K562 (cell line): ENCODE data around the gene FMOD. TPM values are rescaled to one million over a fixed set of nuclear protein-coding genes. Genes with fewer than 3 reads are reported as not detected.

ENCODE experiments used
- DIDO1 ChIP-seq: fragments of 450-650 bp; IDR thresholded peaks from 2 replicates; pipeline ENCODE4 v1.6.1; 2016; ENCODE audit warnings: low read depth, missing biosample characterization, missing genetic modification characterization
- DPF2 ChIP-seq: fragments of 450-650 bp; IDR thresholded peaks from 2 replicates; pipeline ENCODE4 v1.6.1; 2016
- GMEB1 ChIP-seq: fragments of 250-450 bp; sonication (Bioruptor Pico); IDR thresholded peaks from 2 replicates; pipeline ENCODE4 v1.4.0; 2020; ENCODE audit warnings: mild to moderate bottlenecking
- HNRNPL ChIP-seq: fragments of 200-400 bp; formaldehyde crosslinking; IDR thresholded peaks from 2 replicates; pipeline ENCODE4 v1.6.1; 2017; ENCODE audit warnings: low read depth, mild to moderate bottlenecking, low read length
- HSF4 ChIP-seq: fragments of 250-450 bp; sonication (Bioruptor Pico); IDR thresholded peaks from 2 replicates; pipeline ENCODE4 v2.1.2; 2022; ENCODE audit warnings: mild to moderate bottlenecking, moderate library complexity, borderline replicate concordance
- KLF1 ChIP-seq: fragments of 450-650 bp; IDR thresholded peaks from 2 replicates; pipeline ENCODE4 v1.6.1; 2016; ENCODE audit warnings: missing genetic modification characterization, missing compliant biosample characterization
- MTA3 ChIP-seq: fragments of 450-650 bp; formaldehyde crosslinking; IDR thresholded peaks from 2 replicates; pipeline ENCODE4 v1.6.1; 2017; ENCODE audit warnings: mild to moderate bottlenecking, borderline replicate concordance
- PHF20 ChIP-seq: fragments of 450-650 bp; IDR thresholded peaks from 2 replicates; pipeline ENCODE4 v1.6.1; 2018; ENCODE audit not compliant: partially characterized antibody
- SOX6 ChIP-seq: fragments of 450-650 bp; IDR thresholded peaks from 2 replicates; pipeline ENCODE4 v1.6.1; 2014; ENCODE audit warnings: mild to moderate bottlenecking
- TEAD1 ChIP-seq, 2 experiments: fragments of 450-650 bp in 1 of 2; sonication (generic) in 1 of 2; formaldehyde crosslinking; IDR thresholded peaks; 2 replicates each; pipeline versions ENCODE4 v1.4.0 to v1.8.0; 2020 to 2022; ENCODE audit warnings: mild to moderate bottlenecking in 2 of 2, missing genetic modification reagents in 1 of 2
- ZBTB2 ChIP-seq: fragments of 450-650 bp; IDR thresholded peaks from 2 replicates; pipeline ENCODE4 v1.6.1; 2016; ENCODE audit warnings: antibody characterized with exemption
- ZNF609 ChIP-seq: sonication (generic); formaldehyde crosslinking; IDR thresholded peaks from 2 replicates; pipeline ENCODE4 v1.8.1; 2023; ENCODE audit warnings: missing genetic modification reagents, mild to moderate bottlenecking, borderline replicate concordance
- ZNF75A ChIP-seq: fragments of 450-650 bp; formaldehyde crosslinking; IDR thresholded peaks from 2 replicates; pipeline ENCODE4 v1.4.0; 2020; ENCODE audit warnings: mild to moderate bottlenecking
- polyA plus RNA-seq, 8 experiments: library from polyadenylated mRNA; depleted of rRNA in 4 of 8; stranded (reverse) in 5 of 8; unstranded in 3 of 8; fragments of >200 nt; fragmentation: Nextera tagmentation in 2 of 8; fragmentation: Illumina TruSeq in 1 of 8; extraction: Ambion mirVana in 2 of 8; extraction: Trizol in 1 of 8; gene quantifications; 2 replicates each; pipeline versions ENCODE4 v1.2.1 to v1.2.3, GENCODE V29; 2011 to 2014; ENCODE audit warnings: inconsistent platforms in 1 of 8, missing spikeins in 1 of 8
- total RNA-seq, 7 experiments: library from RNA; depleted of rRNA in 6 of 7; stranded (reverse); fragments of >200 nt in 6 of 7; fragmentation: Illumina TruSeq in 2 of 7; extraction: Trizol in 2 of 7; gene quantifications; 2 replicates each; pipeline versions ENCODE4 v1.2.1 to v1.2.3, GENCODE V29; 2011 to 2021; ENCODE audit warnings: low replicate concordance in 1 of 7
- TF ChIP-seq, protein P1 (sequence below): fragments of 200-800 bp; sonication (Bioruptor generic); IDR thresholded peaks from 2 replicates; pipeline ENCODE4 v1.6.1; 2017; ENCODE audit warnings: missing genetic modification characterization, missing compliant biosample characterization

The FMOD gene
- total and polyA plus RNA-seq, 9 of the 15 experiments (the other 6 are each of a cell fraction or from before 2014, with no cell fraction given): 0.03 to 0.13 (median 0.03) TPM; not detected in 6

GRCh38 chr1:203304919-203305808 is 45.8 kb downstream of the FMOD start, which contains the start of gene BTG2 (continued):
- TF ChIP-seq, protein P1, sequence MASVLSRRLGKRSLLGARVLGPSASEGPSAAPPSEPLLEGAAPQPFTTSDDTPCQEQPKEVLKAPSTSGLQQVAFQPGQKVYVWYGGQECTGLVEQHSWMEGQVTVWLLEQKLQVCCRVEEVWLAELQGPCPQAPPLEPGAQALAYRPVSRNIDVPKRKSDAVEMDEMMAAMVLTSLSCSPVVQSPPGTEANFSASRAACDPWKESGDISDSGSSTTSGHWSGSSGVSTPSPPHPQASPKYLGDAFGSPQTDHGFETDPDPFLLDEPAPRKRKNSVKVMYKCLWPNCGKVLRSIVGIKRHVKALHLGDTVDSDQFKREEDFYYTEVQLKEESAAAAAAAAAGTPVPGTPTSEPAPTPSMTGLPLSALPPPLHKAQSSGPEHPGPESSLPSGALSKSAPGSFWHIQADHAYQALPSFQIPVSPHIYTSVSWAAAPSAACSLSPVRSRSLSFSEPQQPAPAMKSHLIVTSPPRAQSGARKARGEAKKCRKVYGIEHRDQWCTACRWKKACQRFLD: 0 out of 2 replicates have a peak, but pooled peaks have one; percentile 17
- TF ChIP-seq TEAD1 (CRISPR knock-in tag; IDR thresholded peaks at IDR 0.05): peak in 1 of 2 experiments; percentile 11; a peak in 1 of 4 replicates
- TF ChIP-seq MTA3: peak; percentile 53
- TF ChIP-seq DPF2: peak; percentile 59; the same call in 1 of the 2 replicates
- peak; percentile 23 for TF ChIP-seq PHF20
- TF ChIP-seq KLF1 (tag): peak; percentile 46; the same call in 1 of the 2 replicates
- TF ChIP-seq DIDO1 (tag): no peak
- no peak for TF ChIP-seq ZNF75A (CRISPR knock-in tag)
- no peak for TF ChIP-seq GMEB1
- peak; percentile 14; the same call in 1 of the 2 replicates for TF ChIP-seq ZBTB2
- TF ChIP-seq ZNF609 (CRISPR knock-in tag): 0 out of 2 replicates have a peak, but pooled peaks have one; percentile 55
- TF ChIP-seq SOX6: peak; percentile 14; the same call in 1 of the 2 replicates
- TF ChIP-seq HSF4 (CRISPR knock-in tag): peak; percentile 60; the same call in 1 of the 2 replicates
- TF ChIP-seq HNRNPL: peak; percentile 67; the same call in 1 of the 2 replicates
